Right renal pelvis (tissue), 4 donors: ENCODE measurements around the gene OR2A12. TPM values are rescaled to one million over a fixed set of nuclear protein-coding genes. Genes with fewer than 3 reads are reported as not detected.
"Not testable (repeated sequence)": the region's sequence is repeated elsewhere in the genome, so short reads cannot be mapped to it uniquely, and the experiment has no call there.

ENCODE experiments used
- DNase-seq, 4 donors: peaks; one replicate each; pipeline ENCODE4 v3.0.0-alpha.2; 2013; ENCODE audit warnings: low read depth in 4 of 4, low spot score in 3 of 4, missing footprints in 1 of 4
- polyA plus RNA-seq, 4 donors: library from polyadenylated mRNA; unstranded; fragments of 120-200 nt; gene quantifications; one replicate each; pipeline ENCODE4 v1.2.1, GENCODE V29; 2013; ENCODE audit not compliant: insufficient read length in 4 of 4

The OR2A12 gene
- polyA plus RNA-seq = under 1 TPM in 1 of 4 donors, not detected in 3; 0.03 TPM

- DNase-seq = no peak
These were observed at the start of gene OR2A12 for GRCh38 chr7:144085978-144086377. Gene OR2A12, plus strand, starts transcription at chr7:144086278. Its CDS starts 8,830 bp downstream, at chr7:144095108.

DNA sequence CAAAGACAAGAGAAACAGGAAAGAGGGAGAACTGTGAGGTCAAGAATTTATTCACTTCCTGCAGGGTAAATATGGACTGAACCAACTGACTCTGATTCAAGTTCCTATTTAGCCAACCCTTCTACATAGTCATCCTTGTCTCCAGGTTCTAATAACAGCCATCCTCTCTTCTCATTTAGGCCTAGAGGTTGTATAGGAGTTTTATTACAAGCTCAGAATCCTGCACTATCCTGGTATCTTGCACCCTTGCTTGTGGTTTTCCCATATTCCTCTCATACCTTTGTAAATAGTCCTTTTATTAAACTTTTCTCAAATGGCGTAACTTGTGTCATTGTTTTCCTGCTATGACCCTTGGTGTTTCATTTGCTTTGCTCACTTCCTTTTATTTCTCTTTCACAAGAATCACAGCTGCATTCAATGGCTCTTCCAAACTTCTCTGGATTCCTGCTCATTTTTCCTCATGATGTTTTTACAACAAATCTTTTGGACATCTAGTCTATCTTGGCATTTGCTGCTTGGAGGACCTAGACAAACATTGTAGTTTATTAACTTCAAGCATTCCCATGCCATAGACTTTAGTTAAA, 49.7 kb upstream of the OR2A12 start:
- no peak for DNase-seq

- DNase-seq = no peak
These were observed 48.6 kb upstream of the OR2A12 start for GRCh38 chr7:144037414-144038035.

DNA sequence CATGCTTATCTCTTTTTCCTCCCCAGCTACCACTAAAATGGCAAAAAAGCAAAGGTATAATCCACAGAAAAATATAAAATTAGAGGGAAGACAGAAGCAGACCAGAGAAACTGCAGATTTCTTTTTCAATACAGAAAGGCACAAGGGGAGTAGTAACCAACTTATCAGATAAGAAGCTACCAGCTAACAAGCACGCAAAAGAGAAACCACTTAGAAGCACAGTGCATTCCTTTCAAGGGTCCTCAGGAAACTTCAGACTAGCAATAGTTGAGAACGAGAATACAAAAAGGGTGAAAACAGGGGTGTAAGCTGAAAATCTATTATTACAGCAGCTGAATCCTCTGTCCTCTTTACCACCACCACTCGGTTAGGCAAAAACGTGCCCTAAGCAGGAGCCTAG, 47.2 kb upstream of the OR2A12 start:
- DNase-seq = no peak

- DNase-seq = no peak
These were observed 37.4 kb upstream of the OR2A12 start, which contains the start of gene OR2A5 for GRCh38 chr7:144048648-144049047. Gene OR2A5, plus strand, starts transcription at chr7:144048948. Its CDS starts 1,454 bp downstream, at chr7:144050402.

- DNase-seq = no peak
These were observed 36.6 kb upstream of the OR2A12 start for GRCh38 chr7:144049491-144049890.

DNA sequence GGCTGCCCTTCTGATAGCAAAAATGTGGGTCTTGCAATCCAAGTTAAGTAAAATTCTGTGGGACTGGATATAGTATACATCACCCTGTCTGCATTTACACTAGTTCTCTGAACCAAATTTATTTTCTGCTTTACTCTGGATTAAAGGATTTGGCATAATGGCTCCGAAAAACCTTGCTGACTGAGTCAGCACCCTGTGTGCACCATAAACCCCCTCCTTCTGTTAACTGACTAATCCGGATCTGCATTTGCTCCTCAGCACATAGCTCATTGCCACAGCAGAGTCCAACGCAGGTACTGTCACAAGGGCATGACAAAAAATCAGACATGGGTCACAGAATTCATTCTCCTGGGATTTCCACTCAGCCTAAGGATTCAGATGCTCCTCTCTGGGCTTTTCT, 36.0 kb upstream of the OR2A12 start:
- no peak for DNase-seq

- DNase-seq = not testable (repeated sequence)
These were observed 35.2 kb upstream of the OR2A12 start for GRCh38 chr7:144050884-144051283.

- DNase-seq = no peak
These were observed 28.1 kb upstream of the OR2A12 start for GRCh38 chr7:144057954-144058353.

DNA sequence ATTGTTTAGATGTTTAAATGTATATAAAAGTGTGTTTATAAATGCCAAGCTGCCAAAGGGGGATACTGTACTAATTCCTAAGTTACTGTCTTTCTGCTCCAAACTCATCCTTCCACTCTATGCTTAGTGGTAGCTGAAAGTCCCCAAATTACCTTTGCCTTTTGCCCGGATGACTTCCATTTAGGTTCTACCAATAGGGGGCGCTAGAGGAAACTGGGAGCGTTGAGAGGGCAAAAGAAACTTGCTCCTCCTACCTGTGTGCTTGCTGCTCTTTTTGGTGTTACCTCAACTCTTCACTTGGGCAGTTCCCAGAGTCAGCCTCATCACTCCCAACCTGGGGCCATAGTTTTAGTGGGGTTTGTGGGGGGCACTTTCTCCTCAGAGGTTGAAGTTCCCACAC, 22.4 kb upstream of the OR2A12 start:
- DNase-seq = no peak

DNA sequence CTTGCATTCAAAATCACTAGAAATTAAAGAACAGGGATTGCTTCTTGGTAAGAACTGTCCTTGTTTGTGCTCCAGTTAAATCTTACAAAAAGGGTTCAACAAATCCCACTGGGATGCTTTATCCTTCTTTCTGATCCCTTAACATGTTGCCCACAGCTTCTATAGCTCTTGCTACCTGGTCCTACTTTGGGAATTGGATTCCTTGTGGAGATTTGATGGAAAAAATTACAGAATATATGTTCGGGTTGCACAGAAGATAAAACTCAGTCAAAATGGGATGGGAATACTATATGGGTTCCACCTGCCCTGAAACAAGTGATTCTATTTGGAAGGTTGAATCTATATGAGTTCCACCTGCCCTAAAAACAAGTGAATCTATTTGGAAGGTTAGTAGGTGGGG, 16.6 kb upstream of the OR2A12 start, which contains the start of gene OR2A25:
Gene OR2A25 (plus strand): TSS at position 301 of the 400 bp plus-strand sequence. CDS start 4,409 bp downstream, outside the sequence.
- DNase-seq = no peak

DNA sequence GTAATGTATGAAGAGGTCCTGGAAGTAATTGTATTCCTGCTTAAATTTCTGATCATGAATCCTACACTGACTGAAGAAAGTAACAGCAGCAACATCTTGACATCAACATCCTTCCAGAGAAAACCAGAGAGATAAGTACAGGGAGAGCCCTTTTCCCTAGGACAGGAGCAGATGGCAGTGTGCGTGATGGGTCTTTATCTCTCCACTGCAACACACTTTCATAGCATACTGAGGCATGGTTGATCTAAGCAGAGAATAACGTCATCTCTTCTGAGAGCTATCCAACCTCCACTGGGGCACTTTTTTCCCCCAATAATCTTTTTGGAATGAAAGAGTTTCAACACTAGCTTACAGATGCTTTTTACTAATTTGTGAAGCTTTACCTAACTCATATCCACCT, 16.1 kb upstream of the OR2A12 start:
- DNase-seq = no peak

- no peak for DNase-seq
These were observed 11.7 kb upstream of the OR2A12 start for GRCh38 chr7:144074374-144074773.

GRCh38 chr7:144086730-144087129, 652 bp downstream of the OR2A12 start:
- DNase-seq = no peak

DNA sequence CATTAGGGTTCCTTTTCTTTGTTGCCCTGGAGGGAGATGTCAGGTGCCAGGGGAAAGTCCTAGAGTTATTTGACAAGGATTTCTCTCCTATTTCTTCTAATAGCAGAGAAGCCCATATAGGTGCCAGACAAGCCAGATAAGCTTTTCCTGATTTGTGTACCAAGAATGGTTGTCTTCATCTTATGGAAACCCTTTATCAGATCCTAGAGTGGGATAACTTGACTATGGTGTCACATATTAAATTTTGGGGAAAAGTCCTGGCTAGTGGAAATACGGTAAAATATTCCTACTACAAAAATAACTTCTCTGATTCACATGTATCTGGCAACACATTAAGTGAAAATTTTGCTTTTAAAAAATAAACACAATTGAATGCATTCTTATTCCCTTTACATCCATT, 1.2 kb downstream of the OR2A12 start:
- no peak for DNase-seq

DNA sequence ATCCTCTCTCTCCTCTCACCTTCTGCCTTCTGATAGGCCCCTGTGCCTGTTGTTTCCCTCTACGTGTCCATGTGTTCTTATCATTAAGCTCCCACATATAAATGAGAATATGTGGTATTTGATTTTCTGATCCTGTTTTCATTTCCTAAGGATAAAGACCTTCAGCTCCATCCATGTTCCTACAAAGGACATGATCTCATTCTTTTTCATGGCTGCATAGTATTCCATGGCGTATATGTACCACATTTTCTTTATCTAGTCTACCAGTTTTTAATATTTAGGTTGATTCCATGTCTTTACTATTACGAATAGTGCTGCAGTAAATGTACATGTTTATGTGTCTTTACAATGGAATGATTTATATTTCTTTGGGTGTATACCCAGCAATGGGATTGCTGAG, 4.6 kb downstream of the OR2A12 start:
- no peak for DNase-seq

- DNase-seq = no peak
These were observed 12.7 kb downstream of the OR2A12 start for GRCh38 chr7:144098776-144099175.

DNA sequence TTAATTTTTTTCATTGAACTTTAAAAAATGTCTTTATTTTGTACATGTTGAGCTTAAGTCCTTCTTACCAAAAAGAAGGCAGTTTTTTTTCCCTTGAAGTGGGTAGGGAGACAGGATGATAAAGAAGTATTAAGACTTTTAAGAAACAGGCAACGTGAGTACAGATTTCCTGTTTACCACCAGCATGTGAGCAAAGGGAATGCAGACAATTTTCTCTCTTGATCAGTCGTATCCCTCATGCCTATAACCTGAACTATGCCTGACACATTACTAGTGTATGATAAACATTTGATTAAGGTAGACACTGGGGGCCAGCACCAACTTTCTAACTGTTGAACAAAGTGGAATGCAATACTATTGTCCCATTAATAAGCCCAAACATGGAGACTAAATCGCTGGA, 14.5 kb downstream of the OR2A12 start:
- DNase-seq = no peak

GRCh38 chr7:144102041-144102440, 16.0 kb downstream of the OR2A12 start:
- DNase-seq = no peak

GRCh38 chr7:144105211-144105610, 19.1 kb downstream of the OR2A12 start:
- DNase-seq = no peak

DNA sequence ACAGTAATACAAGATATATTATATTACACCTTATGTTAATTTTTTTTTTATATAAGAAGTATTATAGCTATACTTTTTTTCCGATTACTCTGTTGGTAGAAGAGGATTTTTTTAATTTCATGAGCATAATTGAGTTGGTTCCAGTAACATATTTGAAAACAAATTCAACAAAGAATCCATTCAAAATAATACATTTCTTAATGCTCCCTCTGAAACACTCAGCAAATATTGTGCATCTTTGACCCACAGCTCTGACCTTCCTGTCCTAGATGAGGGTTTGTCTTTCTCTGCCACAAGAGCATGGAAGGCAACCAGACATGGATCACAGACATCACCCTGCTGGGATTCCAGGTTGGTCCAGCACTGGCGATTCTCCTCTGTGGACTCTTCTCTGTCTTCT, 23.2 kb downstream of the OR2A12 start, which contains the start of gene OR2A2:
Gene OR2A2 (plus strand): TSS at position 301 of the 400 bp plus-strand sequence. CDS start 0 bp downstream, at position 301.
- DNase-seq = no peak

DNA sequence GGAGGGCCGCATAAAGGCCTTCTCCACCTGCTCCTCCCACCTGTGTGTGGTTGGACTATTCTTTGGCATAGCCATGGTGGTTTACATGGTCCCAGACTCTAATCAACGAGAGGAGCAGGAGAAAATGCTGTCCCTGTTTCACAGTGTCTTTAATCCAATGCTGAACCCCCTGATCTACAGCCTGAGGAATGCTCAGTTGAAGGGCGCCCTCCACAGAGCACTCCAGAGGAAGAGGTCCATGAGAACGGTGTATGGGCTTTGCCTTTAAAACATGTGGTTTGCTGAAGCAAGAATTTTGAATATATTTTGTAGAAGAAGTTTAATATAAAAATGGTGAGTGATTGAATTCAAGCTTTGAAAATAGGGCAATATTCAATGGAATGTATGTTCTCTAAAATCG, 24.2 kb downstream of the OR2A12 start:
- DNase-seq = no peak
